K562 (cell line): ENCODE measurements around the gene DIRAS1. TPM values are rescaled to one million over a fixed set of nuclear protein-coding genes. Genes with fewer than 3 reads are reported as not detected.
A peak's percentile ranks its signal among the peaks of the same experiment; 100 is the strongest.

Source experiments
- BACH1 ChIP-seq: fragments of 200-800 bp; sonication (Bioruptor generic); IDR thresholded peaks from 2 replicates; pipeline ENCODE4 v1.6.1; 2016; ENCODE audit warnings: missing genetic modification characterization, missing compliant biosample characterization
- E2F6 ChIP-seq, 2 experiments: IDR thresholded peaks; 2 replicates each; pipeline ENCODE4 v1.6.1; 2011; ENCODE audit warnings: borderline replicate concordance in 1 of 2, control low read depth in 1 of 2, low read depth in 1 of 2, low read length in 1 of 2, mild to moderate bottlenecking in 1 of 2, mixed read lengths in 1 of 2, moderate library complexity in 1 of 2; ENCODE audit not compliant: insufficient read depth in 1 of 2, insufficient read length in 1 of 2, poor library complexity in 1 of 2, severe bottlenecking in 1 of 2; ENCODE audit errors: extremely low read depth in 1 of 2
- SAFB ChIP-seq: fragments of 200-400 bp; formaldehyde crosslinking; IDR thresholded peaks from 2 replicates; pipeline ENCODE4 v1.6.1; 2017; ENCODE audit warnings: low read depth, low read length, borderline replicate concordance
- ZBTB7A ChIP-seq: IDR thresholded peaks from 2 replicates; pipeline ENCODE4 v1.6.1; 2011; ENCODE audit warnings: low read depth, mild to moderate bottlenecking, low read length, moderate library complexity, borderline replicate concordance; ENCODE audit not compliant: control insufficient read depth
- polyA plus RNA-seq, 8 experiments: library from polyadenylated mRNA; depleted of rRNA in 4 of 8; stranded (reverse) in 5 of 8; unstranded in 3 of 8; fragments of >200 nt; fragmentation: Nextera tagmentation in 2 of 8; fragmentation: Illumina TruSeq in 1 of 8; extraction: Ambion mirVana in 2 of 8; extraction: Trizol in 1 of 8; gene quantifications; 2 replicates each; pipeline versions ENCODE4 v1.2.1 to v1.2.3, GENCODE V29; 2011 to 2014; ENCODE audit warnings: inconsistent platforms in 1 of 8, missing spikeins in 1 of 8
- total RNA-seq, 7 experiments: library from RNA; depleted of rRNA in 6 of 7; stranded (reverse); fragments of >200 nt in 6 of 7; fragmentation: Illumina TruSeq in 2 of 7; extraction: Trizol in 2 of 7; gene quantifications; 2 replicates each; pipeline versions ENCODE4 v1.2.1 to v1.2.3, GENCODE V29; 2011 to 2021; ENCODE audit warnings: low replicate concordance in 1 of 7
- TF ChIP-seq, protein P1 (sequence below): sonication (generic); formaldehyde crosslinking; IDR thresholded peaks from 2 replicates; pipeline ENCODE4 v1.8.1; 2023; ENCODE audit warnings: mild to moderate bottlenecking, missing genetic modification reagents

Gene DIRAS1
- total and polyA plus RNA-seq, 9 of the 15 experiments (the other 6 are each of a cell fraction or from before 2014, with no cell fraction given), result 0.11 to 12.0 (median 2.9) TPM

- TF ChIP-seq E2F6 (IDR thresholded peaks at IDR 0.05; ENCODE audit: borderline replicate concordance in 1 of 2, extremely low read depth in 1 of 2, insufficient read depth in 1 of 2, insufficient read length in 1 of 2, low read depth in 1 of 2, low read length in 1 of 2, poor library complexity in 1 of 2, severe bottlenecking in 1 of 2), result peak in 1 of 2 experiments; percentile 3
- TF ChIP-seq BACH1 (tag), result no peak
- peak; percentile 10; the same call in 1 of the 2 replicates for TF ChIP-seq ZBTB7A
- 0 out of 2 replicates have a peak, but pooled peaks have one; percentile 22 for TF ChIP-seq SAFB
- TF ChIP-seq, protein P1, sequence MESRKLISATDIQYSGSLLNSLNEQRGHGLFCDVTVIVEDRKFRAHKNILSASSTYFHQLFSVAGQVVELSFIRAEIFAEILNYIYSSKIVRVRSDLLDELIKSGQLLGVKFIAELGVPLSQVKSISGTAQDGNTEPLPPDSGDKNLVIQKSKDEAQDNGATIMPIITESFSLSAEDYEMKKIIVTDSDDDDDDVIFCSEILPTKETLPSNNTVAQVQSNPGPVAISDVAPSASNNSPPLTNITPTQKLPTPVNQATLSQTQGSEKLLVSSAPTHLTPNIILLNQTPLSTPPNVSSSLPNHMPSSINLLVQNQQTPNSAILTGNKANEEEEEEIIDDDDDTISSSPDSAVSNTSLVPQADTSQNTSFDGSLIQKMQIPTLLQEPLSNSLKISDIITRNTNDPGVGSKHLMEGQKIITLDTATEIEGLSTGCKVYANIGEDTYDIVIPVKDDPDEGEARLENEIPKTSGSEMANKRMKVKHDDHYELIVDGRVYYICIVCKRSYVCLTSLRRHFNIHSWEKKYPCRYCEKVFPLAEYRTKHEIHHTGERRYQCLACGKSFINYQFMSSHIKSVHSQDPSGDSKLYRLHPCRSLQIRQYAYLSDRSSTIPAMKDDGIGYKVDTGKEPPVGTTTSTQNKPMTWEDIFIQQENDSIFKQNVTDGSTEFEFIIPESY, result peak; percentile 47; the same call in 1 of the 2 replicates
These were observed 683 bp upstream of the DIRAS1 start (continued) for GRCh38 chr19:2721570-2722540.
